GM13977 (cell line): Measurements from ENCODE around the gene HLA-DMA.

Source experiments
- DNase-seq: peaks from one replicate; pipeline ENCODE4 v3.0.0; 2012; ENCODE audit warnings: low spot score
- in situ Hi-C: fragments of 300-500 bp; cut with MboI; formaldehyde crosslinking; loops from one replicate; pipeline ENCODE4 v1.12.0; 2022; ENCODE audit warnings: low sequenced_read_pairs, low pct_unique_long_range_greater_than_20kb, mixed read lengths, inconsistent platforms; ENCODE audit not compliant: unreplicated experiment
- TF ChIP-seq, protein P1 (sequence below): IDR thresholded peaks from 2 replicates; pipeline ENCODE4 v1.5.1; 2012; ENCODE audit warnings: mild to moderate bottlenecking, control low read depth; ENCODE audit not compliant: insufficient read depth; ENCODE audit errors: extremely low read depth, missing control alignments

The HLA-DMA gene

DNA sequence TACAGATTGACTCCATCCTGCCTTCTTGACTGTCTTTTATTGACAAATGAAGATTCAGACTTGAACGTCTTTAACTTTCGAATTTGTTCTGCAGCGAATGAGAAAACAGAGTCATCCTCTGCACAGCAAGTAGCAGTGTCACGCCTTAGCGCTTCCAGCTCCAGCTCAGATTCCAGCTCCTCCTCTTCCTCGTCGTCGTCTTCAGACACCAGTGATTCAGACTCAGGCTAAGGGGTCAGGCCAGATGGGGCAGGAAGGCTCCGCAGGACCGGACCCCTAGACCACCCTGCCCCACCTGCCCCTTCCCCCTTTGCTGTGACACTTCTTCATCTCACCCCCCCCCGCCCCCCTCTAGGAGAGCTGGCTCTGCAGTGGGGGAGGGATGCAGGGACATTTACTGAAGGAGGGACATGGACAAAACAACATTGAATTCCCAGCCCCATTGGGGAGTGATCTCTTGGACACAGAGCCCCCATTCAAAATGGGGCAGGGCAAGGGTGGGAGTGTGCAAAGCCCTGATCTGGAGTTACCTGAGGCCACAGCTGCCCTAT is 27.7 kb upstream of the HLA-DMA start:
- DNase-seq, result no peak
- in situ Hi-C loops, result no loop called here
- TF ChIP-seq, protein P1, sequence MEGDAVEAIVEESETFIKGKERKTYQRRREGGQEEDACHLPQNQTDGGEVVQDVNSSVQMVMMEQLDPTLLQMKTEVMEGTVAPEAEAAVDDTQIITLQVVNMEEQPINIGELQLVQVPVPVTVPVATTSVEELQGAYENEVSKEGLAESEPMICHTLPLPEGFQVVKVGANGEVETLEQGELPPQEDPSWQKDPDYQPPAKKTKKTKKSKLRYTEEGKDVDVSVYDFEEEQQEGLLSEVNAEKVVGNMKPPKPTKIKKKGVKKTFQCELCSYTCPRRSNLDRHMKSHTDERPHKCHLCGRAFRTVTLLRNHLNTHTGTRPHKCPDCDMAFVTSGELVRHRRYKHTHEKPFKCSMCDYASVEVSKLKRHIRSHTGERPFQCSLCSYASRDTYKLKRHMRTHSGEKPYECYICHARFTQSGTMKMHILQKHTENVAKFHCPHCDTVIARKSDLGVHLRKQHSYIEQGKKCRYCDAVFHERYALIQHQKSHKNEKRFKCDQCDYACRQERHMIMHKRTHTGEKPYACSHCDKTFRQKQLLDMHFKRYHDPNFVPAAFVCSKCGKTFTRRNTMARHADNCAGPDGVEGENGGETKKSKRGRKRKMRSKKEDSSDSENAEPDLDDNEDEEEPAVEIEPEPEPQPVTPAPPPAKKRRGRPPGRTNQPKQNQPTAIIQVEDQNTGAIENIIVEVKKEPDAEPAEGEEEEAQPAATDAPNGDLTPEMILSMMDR, result no peak

DNA sequence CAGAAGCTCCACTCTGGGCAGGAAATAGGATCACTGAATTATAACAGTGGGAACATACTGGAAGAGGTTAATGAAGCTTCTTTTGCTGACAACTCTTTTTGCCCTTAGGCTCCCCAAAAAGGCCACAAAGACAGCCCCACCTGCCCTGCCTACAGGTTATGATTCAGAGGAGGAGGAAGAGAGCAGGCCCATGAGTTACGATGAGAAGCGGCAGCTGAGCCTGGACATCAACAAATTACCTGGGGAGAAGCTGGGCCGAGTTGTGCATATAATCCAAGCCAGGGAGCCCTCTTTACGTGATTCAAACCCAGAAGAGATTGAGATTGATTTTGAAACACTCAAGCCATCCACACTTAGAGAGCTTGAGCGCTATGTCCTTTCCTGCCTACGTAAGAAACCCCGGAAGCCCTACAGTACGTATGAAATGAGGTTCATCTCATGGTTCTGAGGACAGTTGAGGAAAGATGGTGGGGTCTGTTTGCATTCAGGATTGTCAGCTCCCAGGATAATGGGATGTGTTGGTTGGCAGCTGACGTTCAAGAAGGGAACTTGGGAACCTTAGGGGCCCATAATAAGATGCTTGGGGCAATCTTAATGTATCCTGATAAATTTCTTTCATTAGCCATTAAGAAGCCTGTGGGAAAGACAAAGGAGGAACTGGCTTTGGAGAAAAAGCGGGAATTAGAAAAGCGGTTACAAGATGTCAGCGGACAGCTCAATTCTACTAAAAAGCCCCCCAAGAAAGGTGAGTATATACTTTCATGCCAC is 27.0 kb upstream of the HLA-DMA start:
- TF ChIP-seq, protein P1, result no peak
- no peak for DNase-seq
- in situ Hi-C loops, result loop anchor here (10.0 kb wide), 1 partner anchor 95 kb away; no protein-coding TSS in a partner anchor

DNA sequence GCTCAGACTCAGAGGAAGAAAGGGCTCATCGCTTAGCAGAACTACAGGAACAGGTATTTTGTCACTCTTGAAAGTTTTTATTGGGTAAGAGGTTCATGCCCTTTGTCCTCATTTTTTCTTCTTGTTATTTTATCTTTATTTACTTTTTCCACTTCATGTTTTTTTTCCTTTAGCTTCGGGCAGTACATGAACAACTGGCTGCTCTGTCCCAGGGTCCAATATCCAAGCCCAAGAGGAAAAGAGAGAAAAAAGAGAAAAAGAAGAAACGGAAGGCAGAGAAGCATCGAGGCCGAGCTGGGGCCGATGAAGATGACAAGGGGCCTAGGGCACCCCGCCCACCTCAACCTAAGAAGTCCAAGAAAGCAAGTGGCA is 25.0 kb upstream of the HLA-DMA start:
- in situ Hi-C loops, result loop anchor here (10.0 kb wide), 1 partner anchor 93 kb away; no protein-coding TSS in a partner anchor
- TF ChIP-seq, protein P1, result no peak

DNA sequence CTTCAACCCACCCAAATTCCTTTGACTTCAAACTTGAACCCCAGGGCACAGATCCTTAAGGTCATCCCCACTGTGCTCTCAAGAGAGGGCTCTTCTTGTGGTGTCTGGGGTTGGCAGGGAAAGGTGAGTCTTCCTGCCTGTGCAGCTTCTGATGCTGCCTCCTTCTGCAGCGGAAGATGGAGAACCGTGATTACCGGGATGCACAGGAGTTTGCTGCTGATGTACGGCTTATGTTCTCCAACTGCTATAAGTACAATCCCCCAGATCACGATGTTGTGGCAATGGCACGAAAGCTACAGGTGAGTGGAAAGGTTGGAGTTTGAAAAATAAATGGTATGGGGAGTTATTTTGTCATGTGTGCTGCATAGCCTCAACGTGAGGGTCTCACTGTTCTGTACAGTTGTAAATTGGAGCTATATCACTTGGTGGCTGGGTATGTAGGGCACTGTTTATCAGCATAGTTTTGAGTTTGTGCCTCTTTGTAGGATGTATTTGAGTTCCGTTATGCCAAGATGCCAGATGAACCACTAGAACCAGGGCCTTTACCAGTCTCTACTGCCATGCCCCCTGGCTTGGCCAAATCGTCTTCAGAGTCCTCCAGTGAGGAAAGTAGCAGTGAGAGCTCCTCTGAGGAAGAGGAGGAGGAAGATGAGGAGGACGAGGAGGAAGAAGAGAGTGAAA is 24.5 kb upstream of the HLA-DMA start:
- TF ChIP-seq, protein P1, result no peak
- in situ Hi-C loops, result loop anchor here (10.0 kb wide), 1 partner anchor 93 kb away; no protein-coding TSS in a partner anchor
- no peak for DNase-seq

More for the DNA sequence above, 25.0 kb upstream of the HLA-DMA start:
- no peak for DNase-seq

DNA sequence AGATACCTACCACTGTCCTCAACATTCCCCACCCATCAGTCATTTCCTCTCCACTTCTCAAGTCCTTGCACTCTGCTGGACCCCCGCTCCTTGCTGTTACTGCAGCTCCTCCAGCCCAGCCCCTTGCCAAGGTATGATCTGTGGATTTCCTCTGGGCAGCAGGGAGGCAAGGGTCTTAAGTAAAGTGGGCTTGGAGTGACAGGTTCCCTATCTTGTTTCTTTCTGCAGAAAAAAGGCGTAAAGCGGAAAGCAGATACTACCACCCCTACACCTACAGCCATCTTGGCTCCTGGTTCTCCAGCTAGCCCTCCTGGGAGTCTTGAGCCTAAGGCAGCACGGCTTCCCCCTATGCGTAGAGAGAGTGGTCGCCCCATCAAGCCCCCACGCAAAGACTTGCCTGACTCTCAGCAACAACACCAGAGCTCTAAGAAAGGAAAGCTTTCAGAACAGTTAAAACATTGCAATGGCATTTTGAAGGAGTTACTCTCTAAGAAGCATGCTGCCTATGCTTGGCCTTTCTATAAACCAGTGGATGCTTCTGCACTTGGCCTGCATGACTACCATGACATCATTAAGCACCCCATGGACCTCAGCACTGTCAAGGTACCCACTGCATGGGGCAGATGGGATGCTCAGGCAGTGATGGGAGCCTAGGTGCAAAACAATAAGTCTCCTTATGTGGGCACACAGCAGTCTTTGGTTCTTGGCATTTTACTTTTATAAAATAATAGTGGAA is 23.6 kb upstream of the HLA-DMA start:
- in situ Hi-C loops, result loop anchor here (10.0 kb wide), 1 partner anchor 92 kb away; no protein-coding TSS in a partner anchor

More for the DNA sequence above, 23.6 kb upstream of the HLA-DMA start:
- TF ChIP-seq, protein P1, result no peak
- DNase-seq, result no peak
